H1 (cell line): ENCODE results near the gene GEN1.

Experiments
- ASH2L ChIP-seq: fragments of 200-600, 300-600 bp; sonication (generic); IDR thresholded peaks from one replicate; pipeline ENCODE4 v1.7.1; 2017; ENCODE audit warnings: low read length
- TF ChIP-seq, protein P1 (sequence below), 3 experiments: IDR thresholded peaks; 1 replicate in 2 of 3; 2 replicates in 1 of 3; pipeline versions ENCODE4 v1.5.1 to v1.6.1; 2011; ENCODE audit warnings: low read length in 3 of 3, mild to moderate bottlenecking in 3 of 3, inconsistent platforms in 2 of 3, low read depth in 1 of 3, moderate library complexity in 1 of 3; ENCODE audit not compliant: insufficient read depth in 1 of 3; ENCODE audit errors: control extremely low read depth in 1 of 3

DNA sequence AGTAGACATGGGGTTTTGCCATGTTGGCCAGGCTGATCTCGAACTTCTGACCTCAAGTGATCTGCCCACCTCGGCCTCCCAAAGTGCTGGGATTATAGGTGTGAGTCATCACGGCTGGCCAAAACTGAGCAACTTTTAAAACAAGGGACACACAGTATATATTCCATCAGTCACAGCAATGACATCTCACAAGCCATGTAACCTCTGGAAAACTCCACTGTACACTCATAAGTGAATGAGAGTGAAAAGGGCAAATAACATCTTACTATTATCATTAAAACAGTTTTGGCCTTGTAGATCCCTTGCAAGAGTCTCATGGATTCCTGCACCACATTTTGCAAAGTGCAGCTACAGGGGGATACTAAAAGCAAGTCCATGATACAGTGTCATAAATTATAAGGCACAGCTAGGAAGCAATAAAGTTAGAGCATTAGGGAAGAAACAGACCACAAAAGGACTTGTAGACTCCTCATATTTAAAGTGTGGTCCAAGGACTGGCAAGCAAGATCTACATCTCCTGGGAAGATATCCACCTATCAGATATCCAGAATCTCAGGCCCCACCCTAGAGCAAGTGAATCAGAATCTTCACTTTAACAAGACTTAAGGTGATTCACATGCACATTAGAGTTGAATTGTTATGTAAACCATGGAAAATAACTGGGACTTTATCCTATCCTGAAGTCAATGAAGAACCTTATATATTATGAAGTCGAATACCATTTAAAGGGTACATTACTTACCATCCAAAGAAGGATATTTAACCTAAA is 6.1 kb upstream of the GEN1 start:
- TF ChIP-seq, protein P1, sequence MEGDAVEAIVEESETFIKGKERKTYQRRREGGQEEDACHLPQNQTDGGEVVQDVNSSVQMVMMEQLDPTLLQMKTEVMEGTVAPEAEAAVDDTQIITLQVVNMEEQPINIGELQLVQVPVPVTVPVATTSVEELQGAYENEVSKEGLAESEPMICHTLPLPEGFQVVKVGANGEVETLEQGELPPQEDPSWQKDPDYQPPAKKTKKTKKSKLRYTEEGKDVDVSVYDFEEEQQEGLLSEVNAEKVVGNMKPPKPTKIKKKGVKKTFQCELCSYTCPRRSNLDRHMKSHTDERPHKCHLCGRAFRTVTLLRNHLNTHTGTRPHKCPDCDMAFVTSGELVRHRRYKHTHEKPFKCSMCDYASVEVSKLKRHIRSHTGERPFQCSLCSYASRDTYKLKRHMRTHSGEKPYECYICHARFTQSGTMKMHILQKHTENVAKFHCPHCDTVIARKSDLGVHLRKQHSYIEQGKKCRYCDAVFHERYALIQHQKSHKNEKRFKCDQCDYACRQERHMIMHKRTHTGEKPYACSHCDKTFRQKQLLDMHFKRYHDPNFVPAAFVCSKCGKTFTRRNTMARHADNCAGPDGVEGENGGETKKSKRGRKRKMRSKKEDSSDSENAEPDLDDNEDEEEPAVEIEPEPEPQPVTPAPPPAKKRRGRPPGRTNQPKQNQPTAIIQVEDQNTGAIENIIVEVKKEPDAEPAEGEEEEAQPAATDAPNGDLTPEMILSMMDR (IDR thresholded peaks at IDR 0.05; ENCODE audit: control extremely low read depth in 1 of 3, insufficient read depth in 1 of 3, low read depth in 1 of 3, low read length in 3 of 3) = no peak
- TF ChIP-seq ASH2L = no peak
